Liver (tissue), 3 donors: Measurements from ENCODE around the gene CLN6.
A peak's percentile ranks its signal among the peaks of the same experiment; 100 is the strongest.

Experiments
- GABPA ChIP-seq, 2 donors: IDR thresholded peaks in 1 of 2; conservative IDR thresholded peaks in 1 of 2; 2 replicates each; pipeline ENCODE4 v1.6.1; 2016; ENCODE audit warnings: antibody characterized with exemption in 2 of 2, mild to moderate bottlenecking in 1 of 2, moderate library complexity in 1 of 2
- TAF1 ChIP-seq: conservative IDR thresholded peaks from 2 replicates; pipeline ENCODE4 v1.6.1; 2016; ENCODE audit warnings: antibody characterized with exemption, mild to moderate bottlenecking
- TF ChIP-seq, protein P1 (sequence below): fragments of 150-350 bp; IDR thresholded peaks from 2 replicates; pipeline ENCODE4 v1.5.1; 2017; ENCODE audit warnings: improper control_type of control experiment, low read depth, low read length; ENCODE audit not compliant: missing input control
- TF ChIP-seq, protein P2 (sequence below): IDR thresholded peaks from 2 replicates; pipeline ENCODE4 v1.6.1; 2016; ENCODE audit warnings: antibody characterized with exemption
- donor health status: healthy.
- donor health status: healthy.

DNA sequence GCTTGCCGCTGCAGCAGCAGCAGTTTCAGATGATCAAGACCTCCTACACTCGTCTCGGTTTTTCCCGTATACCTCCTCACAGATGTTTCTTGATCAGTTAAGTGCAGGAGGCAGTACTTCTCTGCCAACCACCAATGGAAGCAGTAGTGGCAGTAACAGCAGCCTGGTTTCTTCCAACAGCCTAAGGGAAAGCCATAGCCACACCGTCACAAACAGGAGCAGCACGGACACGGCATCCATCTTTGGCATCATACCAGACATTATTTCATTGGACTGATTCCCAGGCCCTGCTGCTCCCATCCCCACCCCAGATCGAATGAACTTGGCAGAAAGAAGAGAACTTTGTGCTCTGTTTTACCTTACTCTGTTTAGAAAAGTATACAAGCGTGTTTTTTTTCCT lies 42.0 kb downstream of the CLN6 start:
- TF ChIP-seq TAF1 (peak; percentile 48), GABPA (IDR thresholded peaks at IDR 0.05 in 1 of 2, conservative IDR thresholded peaks at IDR 0.05 in 1 of 2) (no peak)
- TF ChIP-seq, protein P1, sequence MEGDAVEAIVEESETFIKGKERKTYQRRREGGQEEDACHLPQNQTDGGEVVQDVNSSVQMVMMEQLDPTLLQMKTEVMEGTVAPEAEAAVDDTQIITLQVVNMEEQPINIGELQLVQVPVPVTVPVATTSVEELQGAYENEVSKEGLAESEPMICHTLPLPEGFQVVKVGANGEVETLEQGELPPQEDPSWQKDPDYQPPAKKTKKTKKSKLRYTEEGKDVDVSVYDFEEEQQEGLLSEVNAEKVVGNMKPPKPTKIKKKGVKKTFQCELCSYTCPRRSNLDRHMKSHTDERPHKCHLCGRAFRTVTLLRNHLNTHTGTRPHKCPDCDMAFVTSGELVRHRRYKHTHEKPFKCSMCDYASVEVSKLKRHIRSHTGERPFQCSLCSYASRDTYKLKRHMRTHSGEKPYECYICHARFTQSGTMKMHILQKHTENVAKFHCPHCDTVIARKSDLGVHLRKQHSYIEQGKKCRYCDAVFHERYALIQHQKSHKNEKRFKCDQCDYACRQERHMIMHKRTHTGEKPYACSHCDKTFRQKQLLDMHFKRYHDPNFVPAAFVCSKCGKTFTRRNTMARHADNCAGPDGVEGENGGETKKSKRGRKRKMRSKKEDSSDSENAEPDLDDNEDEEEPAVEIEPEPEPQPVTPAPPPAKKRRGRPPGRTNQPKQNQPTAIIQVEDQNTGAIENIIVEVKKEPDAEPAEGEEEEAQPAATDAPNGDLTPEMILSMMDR = no peak
- TF ChIP-seq, protein P2, sequence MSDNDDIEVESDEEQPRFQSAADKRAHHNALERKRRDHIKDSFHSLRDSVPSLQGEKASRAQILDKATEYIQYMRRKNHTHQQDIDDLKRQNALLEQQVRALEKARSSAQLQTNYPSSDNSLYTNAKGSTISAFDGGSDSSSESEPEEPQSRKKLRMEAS = no peak
